ENCODE measurements around the gene MED31.
"Not testable (repeated sequence)": the region's sequence is repeated elsewhere in the genome, so short reads cannot be mapped to it uniquely, and the experiment has no call there.

The MED31 gene

DNA sequence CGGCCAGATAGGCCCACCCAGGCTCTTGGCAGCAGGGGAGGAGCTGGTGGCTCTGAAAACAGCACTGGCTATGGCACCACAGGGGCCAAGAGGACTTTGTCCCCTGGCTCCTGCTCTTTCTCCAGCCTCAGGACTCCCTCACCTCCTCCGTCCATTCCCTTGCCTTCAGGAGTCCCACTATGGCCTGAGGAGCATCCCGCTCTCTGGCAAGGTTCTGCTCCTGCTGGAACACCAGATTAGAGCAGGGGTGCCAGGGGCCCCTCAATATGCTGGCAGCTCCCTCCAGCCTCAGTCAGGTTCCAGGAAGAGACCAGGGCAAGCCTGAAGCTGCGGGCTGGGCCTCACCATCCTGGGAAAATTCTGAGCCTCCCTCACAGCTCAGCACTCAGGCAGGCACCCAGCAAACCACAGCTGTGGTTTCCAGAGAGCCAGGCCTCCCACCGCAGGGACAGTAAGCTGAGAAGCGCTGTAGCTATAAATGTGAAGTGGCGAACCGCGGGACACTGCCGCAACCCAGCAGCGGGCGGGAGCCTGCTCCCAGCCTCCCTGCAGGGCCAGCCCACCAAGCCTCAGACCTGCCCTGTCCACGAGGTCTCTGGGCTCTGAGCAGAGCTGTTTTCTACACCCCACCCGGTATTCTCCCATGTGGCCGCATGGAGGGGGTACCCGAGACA is 25.9 kb upstream of the MED31 start:
- DNase-seq (ENCODE audit: low spot score) = no peak

- no peak for DNase-seq (ENCODE audit: low spot score)
Measured at GRCh38 chr17:6676802-6677157, 25.4 kb upstream of the MED31 start.

GRCh38 chr17:6675201-6675825 is 23.9 kb upstream of the MED31 start:
- DNase-seq (ENCODE audit: low spot score) = no peak

DNA sequence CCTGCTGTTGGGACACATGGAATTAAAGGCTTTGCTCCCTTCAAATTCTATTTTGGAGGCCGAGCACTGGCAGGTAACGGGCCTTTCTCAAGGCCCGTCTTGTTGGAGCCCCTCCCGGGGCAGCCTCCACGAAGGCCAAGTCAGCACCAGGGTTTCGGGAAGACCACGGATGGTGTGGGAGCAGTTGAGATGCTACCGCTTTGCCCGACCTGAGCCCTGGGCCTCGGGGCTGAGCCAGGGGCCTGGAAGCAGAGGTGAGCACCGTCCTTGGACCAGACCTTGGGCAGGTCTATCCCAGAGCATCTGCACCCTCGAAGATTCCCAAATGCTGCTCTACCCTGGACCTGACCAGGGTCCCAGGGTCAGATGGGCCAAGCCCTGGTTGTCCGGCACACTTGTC is 23.2 kb upstream of the MED31 start:
- DNase-seq (ENCODE audit: low spot score) = no peak

GRCh38 chr17:6671431-6671830 is 20.0 kb upstream of the MED31 start:
- DNase-seq (ENCODE audit: low spot score) = no peak

DNA sequence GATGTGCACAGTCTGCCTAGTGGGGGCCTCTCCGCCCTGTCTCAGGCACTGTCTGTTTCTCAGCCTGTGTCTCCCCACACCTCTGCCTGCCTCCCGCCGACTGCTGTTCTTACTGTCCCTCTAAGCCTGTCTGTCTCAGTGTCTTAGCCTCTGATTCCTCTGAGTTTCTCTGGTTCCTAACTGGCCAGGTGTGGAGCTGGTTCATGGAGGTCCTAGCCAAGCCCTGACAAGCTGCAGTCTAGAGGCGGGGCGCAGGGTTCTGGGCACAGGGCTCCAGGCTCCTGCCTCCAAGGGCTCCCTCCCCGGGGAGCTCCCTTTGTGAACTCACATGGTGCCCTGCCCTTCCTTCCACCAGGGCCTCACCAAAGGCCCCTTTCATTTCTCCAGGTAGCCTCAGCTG is 19.6 kb upstream of the MED31 start:
- DNase-seq (ENCODE audit: low spot score) = no peak

DNA sequence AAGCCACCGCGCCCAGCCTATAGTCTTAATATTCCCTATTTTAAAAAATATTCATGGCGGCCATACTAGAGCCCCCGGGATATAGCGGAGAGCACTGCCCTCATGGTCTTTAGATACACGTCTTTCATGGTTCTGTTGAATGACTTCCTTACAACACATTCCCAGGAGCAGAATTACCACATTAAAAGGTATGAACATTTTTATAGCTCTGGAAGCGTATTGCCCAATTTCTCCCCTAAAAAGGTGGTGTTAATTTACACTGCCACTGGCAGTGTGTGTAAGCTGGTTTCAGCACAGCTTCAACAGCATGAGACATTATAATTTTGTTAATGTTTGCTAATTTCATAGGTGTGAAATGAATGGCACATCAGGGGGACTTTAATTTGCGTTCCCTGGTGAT is 19.2 kb upstream of the MED31 start:
- DNase-seq (ENCODE audit: low spot score) = no peak

DNA sequence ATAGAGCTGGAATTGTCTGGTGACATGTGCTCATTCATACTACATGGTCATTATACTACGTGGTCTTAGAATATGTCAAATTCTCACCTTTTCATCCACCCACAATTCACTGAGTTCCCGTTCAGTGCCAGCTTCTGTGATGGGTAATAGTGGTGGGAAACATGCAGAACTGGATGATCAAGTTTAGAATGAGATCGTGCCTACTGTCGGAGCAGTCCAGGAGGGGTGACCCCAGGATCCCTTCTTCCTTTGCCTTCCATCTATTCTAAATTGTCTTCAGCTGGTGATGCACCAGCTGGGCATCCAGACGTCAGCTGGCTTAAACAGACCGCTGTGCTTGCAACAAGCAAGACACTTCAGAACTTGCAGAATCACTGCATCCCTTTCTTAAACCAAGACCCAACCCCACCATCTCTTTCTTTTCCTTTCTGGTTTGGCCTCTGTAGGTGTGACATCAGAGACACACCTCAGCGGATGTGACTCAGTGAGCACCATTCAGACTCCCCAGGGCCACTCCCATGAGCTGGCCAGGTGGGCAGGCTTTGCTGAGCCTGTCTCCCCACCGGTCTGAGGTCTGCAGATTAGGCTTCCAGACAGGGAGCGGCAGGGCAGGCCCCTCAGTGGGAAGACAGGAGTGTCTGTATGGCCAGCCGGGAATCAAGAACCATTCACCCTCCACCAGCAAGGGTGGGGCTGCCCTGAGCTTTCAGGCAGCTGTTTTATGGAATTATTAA is 18.2 kb upstream of the MED31 start:
- DNase-seq (ENCODE audit: low spot score) = no peak

GRCh38 chr17:6668727-6669425 is 17.5 kb upstream of the MED31 start:
- DNase-seq (ENCODE audit: low spot score) = no peak

DNA sequence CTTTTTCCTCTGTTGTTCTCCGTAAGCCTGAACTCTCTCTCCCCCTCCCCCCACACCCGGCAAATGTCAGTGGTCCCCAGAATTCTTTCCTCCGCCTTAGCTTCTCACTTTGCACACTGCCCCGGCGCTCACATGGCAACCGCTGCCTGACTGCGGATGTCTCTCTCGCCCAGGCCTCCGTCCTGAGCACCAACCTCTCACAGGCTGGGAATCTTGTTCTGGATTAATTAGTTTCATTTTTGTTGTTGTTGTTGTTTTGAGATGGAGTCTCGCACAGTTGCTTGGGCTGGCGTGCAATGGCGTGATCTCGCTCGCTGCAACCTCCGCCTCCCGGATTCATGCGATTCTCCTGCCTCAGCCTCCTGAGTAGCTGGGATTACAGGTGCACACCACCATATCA is 16.8 kb upstream of the MED31 start:
- DNase-seq (ENCODE audit: low spot score) = no peak

- no peak for DNase-seq (ENCODE audit: low spot score)
Measured at GRCh38 chr17:6667516-6667915, 16.1 kb upstream of the MED31 start.

- DNase-seq (ENCODE audit: low spot score) = no peak
Measured at GRCh38 chr17:6666557-6666956, 15.2 kb upstream of the MED31 start.

DNA sequence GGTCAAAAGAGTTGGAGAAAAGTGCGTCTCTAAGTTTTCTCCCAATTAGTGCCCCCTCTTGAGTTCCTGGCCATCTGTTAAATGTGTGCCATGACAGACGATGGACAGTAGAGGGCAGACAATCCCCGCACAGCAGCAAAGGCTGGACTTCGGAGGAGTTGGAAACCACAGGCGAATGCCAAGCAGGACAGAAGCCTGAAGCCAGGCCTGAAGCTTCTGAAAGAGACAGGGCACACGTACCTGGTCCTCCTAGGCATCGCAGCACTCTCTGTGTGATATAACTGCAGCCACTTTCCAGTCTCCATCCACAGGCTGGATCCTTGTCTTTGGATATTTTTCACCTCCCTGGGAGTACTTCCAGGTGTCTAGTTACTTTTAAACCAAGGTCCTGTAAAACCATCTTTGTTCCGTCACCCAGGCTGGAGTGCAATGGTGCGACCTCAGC is 14.7 kb upstream of the MED31 start:
- peak; percentile 67 for DNase-seq (ENCODE audit: low spot score)

- DNase-seq (ENCODE audit: low spot score) = not testable (repeated sequence)
Measured at GRCh38 chr17:6663200-6663599, 11.8 kb upstream of the MED31 start.

DNA sequence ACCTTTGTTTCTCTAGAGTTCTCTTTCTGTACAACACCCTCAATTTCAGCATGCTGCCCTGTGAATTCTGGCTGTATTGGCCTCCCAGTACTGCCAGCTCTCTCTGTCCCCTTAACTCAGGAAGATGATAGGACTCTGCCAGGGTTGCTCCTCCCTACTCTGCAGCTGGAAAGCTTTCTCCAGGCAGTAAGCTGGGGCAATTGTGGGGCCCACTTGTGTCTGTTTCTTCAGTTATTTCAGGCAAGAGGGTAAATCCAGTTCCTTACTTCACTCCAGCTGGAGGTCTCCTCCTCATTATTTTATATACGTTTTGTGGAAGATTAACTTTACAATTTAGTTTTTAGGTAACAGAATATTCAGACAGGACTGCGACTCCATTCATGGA is 10.1 kb upstream of the MED31 start:
- no peak for DNase-seq (ENCODE audit: low spot score)

DNA sequence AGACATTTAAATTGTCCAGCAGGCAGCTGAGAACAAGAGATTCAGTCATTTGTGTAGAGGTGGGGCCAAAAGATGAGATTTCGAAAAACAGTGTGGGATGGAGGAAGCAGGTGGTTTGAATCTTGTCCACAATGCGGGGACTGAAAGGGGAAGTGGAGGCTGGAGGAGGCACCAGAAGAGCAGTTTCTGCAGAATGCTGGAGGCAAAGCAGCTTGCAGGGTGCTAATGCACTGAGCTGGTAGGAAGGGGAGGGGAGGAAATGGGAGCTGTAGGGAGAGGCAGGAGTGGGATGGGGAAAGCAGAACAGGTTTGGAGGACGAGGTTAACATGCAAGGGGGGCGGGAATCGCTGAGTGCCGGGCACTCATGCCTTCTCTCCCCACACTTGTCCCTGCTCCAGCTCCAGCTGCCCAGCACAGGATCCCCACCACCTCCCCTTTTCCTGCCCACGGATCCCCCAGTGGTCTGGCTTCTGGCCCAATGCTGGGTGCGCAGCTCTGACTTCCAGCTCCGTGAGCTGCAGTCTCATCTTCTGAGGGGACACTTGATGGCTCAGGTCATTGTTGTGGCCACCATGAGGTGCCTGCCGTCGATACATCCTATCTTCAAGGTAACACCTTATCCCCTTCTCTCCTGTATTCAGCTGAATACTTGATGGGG is 9.5 kb upstream of the MED31 start:
- peak; percentile 39 for DNase-seq (ENCODE audit: low spot score)

DNA sequence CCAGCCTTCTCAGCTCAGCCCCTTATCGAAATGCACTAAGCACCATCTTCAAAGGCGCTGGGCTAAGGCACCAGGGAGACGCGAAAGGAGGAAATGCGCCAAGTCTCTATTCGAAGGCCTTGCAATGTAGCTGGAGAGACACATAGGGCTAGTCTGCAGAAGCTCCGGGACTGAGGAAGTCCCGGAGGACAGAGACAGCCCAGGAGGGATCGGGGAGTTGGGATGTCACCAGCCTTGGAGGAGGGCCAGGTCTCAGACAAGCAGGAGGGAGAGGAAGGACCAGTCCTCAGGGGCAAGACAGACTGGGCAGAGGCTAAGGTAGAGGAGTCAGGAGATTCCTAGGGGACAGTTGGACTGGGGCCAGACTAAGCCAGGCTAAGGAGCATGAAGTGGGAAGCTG is 8.7 kb upstream of the MED31 start:
- no peak for DNase-seq (ENCODE audit: low spot score)

DNA sequence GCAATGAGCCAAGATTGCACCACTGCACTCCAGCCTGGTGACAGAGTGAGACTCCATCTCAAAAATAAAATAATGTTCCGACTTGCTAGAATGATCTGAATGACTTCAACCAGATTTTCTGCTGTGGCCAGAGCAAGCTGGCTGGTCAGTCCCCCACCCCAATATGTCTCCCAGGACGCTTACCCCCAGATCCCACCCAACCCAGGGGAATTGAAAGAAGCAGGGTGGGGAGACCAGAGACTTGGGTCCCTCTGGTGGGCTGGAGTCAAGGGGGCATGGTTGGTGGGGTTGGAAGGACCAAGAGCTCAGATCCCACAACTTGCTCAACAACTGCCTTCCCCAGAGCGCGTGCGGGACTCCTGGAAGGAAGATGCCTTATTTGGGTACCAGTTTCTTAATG is 7.0 kb upstream of the MED31 start:
- DNase-seq (ENCODE audit: low spot score) = not testable (repeated sequence)

GRCh38 chr17:6657633-6658287 is 6.4 kb upstream of the MED31 start:
- no peak for DNase-seq (ENCODE audit: low spot score)

- DNase-seq (ENCODE audit: low spot score) = not testable (repeated sequence)
Measured at GRCh38 chr17:6656797-6657632, 5.6 kb upstream of the MED31 start.
